SK-N-SH (cell line): ENCODE data around the gene MRPL23. TPM values are rescaled to one million over a fixed set of nuclear protein-coding genes. Genes with fewer than 3 reads are reported as not detected.

Experiments used
- CTCF ChIA-PET: fragments of 300-600, 350-600 bp; formaldehyde crosslinking; extraction: SDS; loops from one replicate; lab custom pipeline; 2021; lab: Yijun Ruan, JAX
- POLR2A ChIA-PET: fragments of 350-600 bp; sonication (Branson Sonifier 250); formaldehyde crosslinking; extraction: SDS; loops from one replicate; lab custom pipeline; 2020; ENCODE audit warnings: antibody characterized with exemption, inconsistent platforms; lab: Yijun Ruan, JAX
- DNase-seq: peaks from one replicate; pipeline ENCODE4 v3.0.0; 2012
- H2AFZ ChIP-seq: fragments of 200-600 bp; sonication (generic); 2 replicates; pipeline ENCODE4 v1.8.1; 2016; ENCODE audit warnings: antibody characterized with exemption, mild to moderate bottlenecking, low read depth
- H3F3A ChIP-seq: fragments of 200-600 bp; sonication (generic); replicated peaks from 2 replicates; pipeline ENCODE3; 2016; ENCODE audit warnings: antibody characterized with exemption, mild to moderate bottlenecking; ENCODE audit not compliant: insufficient read depth
- H3K27ac ChIP-seq, 2 experiments: fragments of 200-500 bp in 1 of 2; fragments of 200-600 bp in 1 of 2; sonication (Bioruptor generic) in 1 of 2; sonication (generic), shearing (Covaris generic) in 1 of 2; 2 replicates each; pipeline versions ENCODE4 v1.5.1 to v1.6.1; 2014 to 2016; ENCODE audit warnings: low read depth in 2 of 2, inconsistent platforms in 1 of 2, low read length in 1 of 2, mild to moderate bottlenecking in 1 of 2, mixed read lengths in 1 of 2
- H3K27me3 ChIP-seq: fragments of 200-600 bp; sonication (generic), shearing (Covaris generic); 2 replicates; pipeline ENCODE4 v1.6.1; 2016; ENCODE audit warnings: mixed run types; ENCODE audit not compliant: insufficient read depth
- H3K36me3 ChIP-seq, 2 experiments: fragments of 200-500 bp in 1 of 2; fragments of 200-600 bp in 1 of 2; sonication (Bioruptor generic) in 1 of 2; sonication (generic) in 1 of 2; replicated peaks in 1 of 2; 2 replicates each; pipeline versions ENCODE3 to v1.5.1; 2014 to 2016; ENCODE audit warnings: low read length in 1 of 2, mild to moderate bottlenecking in 1 of 2; ENCODE audit not compliant: insufficient read depth in 2 of 2, control insufficient read depth in 1 of 2
- H3K4me1 ChIP-seq, 2 experiments: fragments of 200-500 bp in 1 of 2; fragments of 200-600 bp in 1 of 2; sonication (Bioruptor generic) in 1 of 2; sonication (generic), shearing (Covaris generic) in 1 of 2; 2 replicates each; pipeline versions ENCODE4 v1.5.1 to v1.6.1; 2014 to 2016; ENCODE audit warnings: low read depth in 1 of 2, low read length in 1 of 2, mixed run types in 1 of 2; ENCODE audit not compliant: insufficient read depth in 2 of 2, control insufficient read depth in 1 of 2
- H3K4me2 ChIP-seq: fragments of 200-600 bp; sonication (generic), shearing (Covaris generic); 2 replicates; pipeline ENCODE4 v1.6.1; 2017; ENCODE audit warnings: mixed run types
- H3K4me3 ChIP-seq, 2 experiments: fragments of 200-500 bp in 1 of 2; fragments of 200-600 bp in 1 of 2; sonication (Bioruptor generic) in 1 of 2; sonication (generic), shearing (Covaris generic) in 1 of 2; 2 replicates each; pipeline versions ENCODE4 v1.5.1 to v1.8.1; 2014 to 2016; ENCODE audit warnings: low read depth in 2 of 2, inconsistent platforms in 1 of 2, low read length in 1 of 2, mild to moderate bottlenecking in 1 of 2, mixed read lengths in 1 of 2, moderate library complexity in 1 of 2
- H3K79me2 ChIP-seq: fragments of 200-600 bp; sonication (generic); 2 replicates; pipeline ENCODE4 v1.8.1; 2017; ENCODE audit warnings: mild to moderate bottlenecking; ENCODE audit not compliant: insufficient read depth
- H3K9ac ChIP-seq: fragments of 200-600 bp; sonication (generic); 2 replicates; pipeline ENCODE4 v1.6.1; 2017; ENCODE audit warnings: mixed run types
- H3K9me2 ChIP-seq: fragments of 200-600 bp; sonication (generic); 2 replicates; pipeline ENCODE4 v1.6.1; 2017; ENCODE audit warnings: mixed run types
- H3K9me3 ChIP-seq: fragments of 200-600 bp; sonication (generic); 2 replicates; pipeline ENCODE4 v1.6.1; 2017; ENCODE audit warnings: mixed run types, mild to moderate bottlenecking, moderate library complexity
- H4K20me1 ChIP-seq: fragments of 200-600 bp; sonication (generic); 2 replicates; pipeline ENCODE4 v1.6.1; 2017; ENCODE audit warnings: mild to moderate bottlenecking, mixed run types; ENCODE audit not compliant: insufficient read depth
- EP300 ChIP-seq, 2 experiments: IDR thresholded peaks; 2 replicates each; pipeline versions ENCODE4 v1.4.0 to v1.6.1; 2012; ENCODE audit warnings: borderline replicate concordance in 1 of 2, low read depth in 1 of 2, low read length in 1 of 2
- EZH2phosphoT487 ChIP-seq: fragments of 200-600 bp; sonication (generic); IDR thresholded peaks from 2 replicates; pipeline ENCODE4 v1.6.1; 2017; ENCODE audit warnings: low read depth, mixed run types, mild to moderate bottlenecking, antibody characterized with exemption, moderate library complexity, borderline replicate concordance
- FOSL2 ChIP-seq: IDR thresholded peaks from 2 replicates; pipeline ENCODE4 v1.4.0; 2012; ENCODE audit warnings: low read depth, mild to moderate bottlenecking, moderate library complexity, borderline replicate concordance
- FOXJ3 ChIP-seq: sonication (generic); formaldehyde crosslinking; IDR thresholded peaks from 2 replicates; pipeline ENCODE4 v1.5.1; 2020; ENCODE audit warnings: mild to moderate bottlenecking, missing genetic modification reagents
- FOXM1 ChIP-seq: IDR thresholded peaks from 2 replicates; pipeline ENCODE4 v1.4.0; 2012; ENCODE audit warnings: low read depth, mild to moderate bottlenecking
- RCOR1 ChIP-seq: fragments of 150-350 bp; IDR thresholded peaks from 2 replicates; pipeline ENCODE4 v1.6.1; 2017; ENCODE audit warnings: antibody characterized with exemption, low read length
- RFX5 ChIP-seq: IDR thresholded peaks from 2 replicates; pipeline ENCODE4 v1.6.1; 2012; ENCODE audit warnings: mild to moderate bottlenecking, improper control_type of control experiment, low read length
- RXRA ChIP-seq: IDR thresholded peaks from 2 replicates; pipeline ENCODE4 v1.4.0; 2012; ENCODE audit warnings: low read depth, mild to moderate bottlenecking, borderline replicate concordance
- WGBS: methylation state at CpG from one replicate; pipeline ENCODE4 v1.1.6; 2017; ENCODE audit warnings: low lambda C conversion rate; 5-methylcytosine and 5-hydroxymethylcytosine counted together
- polyA plus RNA-seq, 3 experiments: library from polyadenylated mRNA; depleted of rRNA; stranded (reverse); fragments of >200 nt; gene quantifications; 2 replicates each; pipeline ENCODE4 v1.2.3, GENCODE V29; 2012
- TF ChIP-seq, protein P1 (sequence below): IDR thresholded peaks from 2 replicates; pipeline ENCODE4 v1.4.0; 2012; ENCODE audit warnings: low read depth
- TF ChIP-seq, protein P2 (sequence below): fragments of 150-350 bp; IDR thresholded peaks from 2 replicates; pipeline ENCODE4 v1.6.1; 2017; ENCODE audit warnings: antibody characterized with exemption, low read length, low read depth, borderline replicate concordance
- TF ChIP-seq, protein P3 (sequence below): fragments of 200-600 bp; sonication (generic); IDR thresholded peaks from 2 replicates; pipeline ENCODE4 v1.6.1; 2017; ENCODE audit warnings: antibody characterized with exemption, mild to moderate bottlenecking, moderate library complexity
- TF ChIP-seq, protein P4 (sequence below): IDR thresholded peaks from 2 replicates; pipeline ENCODE4 v1.4.0; 2012; ENCODE audit warnings: low read depth, borderline replicate concordance

The MRPL23 gene
- polyA plus RNA-seq, 1 of the 3 experiments (the other 2 are of a cell fraction): 264 TPM

DNA sequence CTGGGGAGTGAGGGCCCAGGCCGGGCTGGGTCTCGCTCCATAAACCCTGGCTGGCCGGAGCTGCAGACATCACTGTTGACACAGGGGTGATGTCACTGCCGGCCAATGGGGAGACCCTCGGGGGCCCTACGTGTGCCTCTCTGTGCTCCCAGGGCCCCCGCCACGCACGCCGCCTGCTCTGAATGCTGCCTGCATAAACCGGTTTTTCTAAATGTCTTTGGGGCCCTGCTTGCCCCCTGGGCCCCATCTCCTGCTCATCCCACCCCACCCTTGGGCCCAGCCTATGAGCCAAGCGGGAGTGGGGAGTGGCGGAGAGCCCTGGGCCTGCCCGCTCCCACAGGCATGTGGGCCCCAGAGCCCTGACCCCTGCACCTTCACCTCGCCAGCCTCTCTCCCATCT, 42.8 kb downstream of the MRPL23 start:
- Histone ChIP-seq H3F3A (no peaks in the 10 kb centered on the region), H3K4me1 (no peaks in the 10 kb centered on the region; a peak in 1 of 4 replicates), H3K27me3 (no peaks in the 10 kb centered on the region), H3K79me2 (no peaks in the 10 kb centered on the region), H2AFZ (no peak overlapping the region), H3K9me2 (no peaks in the 10 kb centered on the region), H3K4me3 (no peak overlapping the region), H3K4me2 (no peak overlapping the region), H4K20me1 (no peaks in the 10 kb centered on the region), H3K9ac (no peak overlapping the region), H3K9me3 (no peaks in the 10 kb centered on the region), H3K36me3 (no peaks in the 10 kb centered on the region), H3K27ac (no peak overlapping the region)
- ChIA-PET CTCF (interaction anchor here (0.7 to 1.5 kb wide), 3 partner anchors 9 to 108 kb away, joined by 3 to 6 read pairs (median 3); no protein-coding TSS in a partner anchor), POLR2A (interaction anchor here (1.5 to 3.5 kb wide), 2 partner anchors 11 to 34 kb away, joined by 4 to 21 read pairs; no protein-coding TSS in a partner anchor)
- DNase-seq: no peak
- WGBS: no CpG with 5 or more reads among the region's 15 CpGs
- TF ChIP-seq, protein P1, sequence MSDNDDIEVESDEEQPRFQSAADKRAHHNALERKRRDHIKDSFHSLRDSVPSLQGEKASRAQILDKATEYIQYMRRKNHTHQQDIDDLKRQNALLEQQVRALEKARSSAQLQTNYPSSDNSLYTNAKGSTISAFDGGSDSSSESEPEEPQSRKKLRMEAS: no peak
- TF ChIP-seq, protein P2, sequence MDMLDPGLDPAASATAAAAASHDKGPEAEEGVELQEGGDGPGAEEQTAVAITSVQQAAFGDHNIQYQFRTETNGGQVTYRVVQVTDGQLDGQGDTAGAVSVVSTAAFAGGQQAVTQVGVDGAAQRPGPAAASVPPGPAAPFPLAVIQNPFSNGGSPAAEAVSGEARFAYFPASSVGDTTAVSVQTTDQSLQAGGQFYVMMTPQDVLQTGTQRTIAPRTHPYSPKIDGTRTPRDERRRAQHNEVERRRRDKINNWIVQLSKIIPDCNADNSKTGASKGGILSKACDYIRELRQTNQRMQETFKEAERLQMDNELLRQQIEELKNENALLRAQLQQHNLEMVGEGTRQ: no peak
- TF ChIP-seq EP300 (IDR thresholded peaks at IDR 0.05; ENCODE audit: borderline replicate concordance in 1 of 2, low read depth in 1 of 2, low read length in 1 of 2) (no peak), EZH2phosphoT487 (no peak), FOXM1 (no peak), RFX5 (no peak), RCOR1 (no peak), RXRA (no peak), FOXJ3 (no peak), FOSL2 (no peak)
- TF ChIP-seq, protein P3, sequence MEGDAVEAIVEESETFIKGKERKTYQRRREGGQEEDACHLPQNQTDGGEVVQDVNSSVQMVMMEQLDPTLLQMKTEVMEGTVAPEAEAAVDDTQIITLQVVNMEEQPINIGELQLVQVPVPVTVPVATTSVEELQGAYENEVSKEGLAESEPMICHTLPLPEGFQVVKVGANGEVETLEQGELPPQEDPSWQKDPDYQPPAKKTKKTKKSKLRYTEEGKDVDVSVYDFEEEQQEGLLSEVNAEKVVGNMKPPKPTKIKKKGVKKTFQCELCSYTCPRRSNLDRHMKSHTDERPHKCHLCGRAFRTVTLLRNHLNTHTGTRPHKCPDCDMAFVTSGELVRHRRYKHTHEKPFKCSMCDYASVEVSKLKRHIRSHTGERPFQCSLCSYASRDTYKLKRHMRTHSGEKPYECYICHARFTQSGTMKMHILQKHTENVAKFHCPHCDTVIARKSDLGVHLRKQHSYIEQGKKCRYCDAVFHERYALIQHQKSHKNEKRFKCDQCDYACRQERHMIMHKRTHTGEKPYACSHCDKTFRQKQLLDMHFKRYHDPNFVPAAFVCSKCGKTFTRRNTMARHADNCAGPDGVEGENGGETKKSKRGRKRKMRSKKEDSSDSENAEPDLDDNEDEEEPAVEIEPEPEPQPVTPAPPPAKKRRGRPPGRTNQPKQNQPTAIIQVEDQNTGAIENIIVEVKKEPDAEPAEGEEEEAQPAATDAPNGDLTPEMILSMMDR: no peak
- TF ChIP-seq, protein P4, sequence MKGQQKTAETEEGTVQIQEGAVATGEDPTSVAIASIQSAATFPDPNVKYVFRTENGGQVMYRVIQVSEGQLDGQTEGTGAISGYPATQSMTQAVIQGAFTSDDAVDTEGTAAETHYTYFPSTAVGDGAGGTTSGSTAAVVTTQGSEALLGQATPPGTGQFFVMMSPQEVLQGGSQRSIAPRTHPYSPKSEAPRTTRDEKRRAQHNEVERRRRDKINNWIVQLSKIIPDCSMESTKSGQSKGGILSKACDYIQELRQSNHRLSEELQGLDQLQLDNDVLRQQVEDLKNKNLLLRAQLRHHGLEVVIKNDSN: no peak
